NB4 (cell line): Measurements from ENCODE around the gene TRAT1.

Experiments used
- CTCF ChIP-seq: IDR thresholded peaks from one replicate; pipeline ENCODE4 v1.5.1; 2012; ENCODE audit warnings: low read depth, low read length
- POLR2A ChIP-seq: IDR thresholded peaks from 2 replicates; pipeline ENCODE4 v1.6.1; 2011; ENCODE audit warnings: mild to moderate bottlenecking; ENCODE audit not compliant: insufficient read length; ENCODE audit errors: extremely low read depth

GRCh38 chr3:108862865-108863798 is 40.5 kb downstream of the TRAT1 start:
- TF ChIP-seq CTCF (no peak), POLR2A (no peak)
